ENCODE measurements around the gene TBX1.
"Not testable (repeated sequence)": the region's sequence is repeated elsewhere in the genome, so short reads cannot be mapped to it uniquely, and the experiment has no call there.

DNA sequence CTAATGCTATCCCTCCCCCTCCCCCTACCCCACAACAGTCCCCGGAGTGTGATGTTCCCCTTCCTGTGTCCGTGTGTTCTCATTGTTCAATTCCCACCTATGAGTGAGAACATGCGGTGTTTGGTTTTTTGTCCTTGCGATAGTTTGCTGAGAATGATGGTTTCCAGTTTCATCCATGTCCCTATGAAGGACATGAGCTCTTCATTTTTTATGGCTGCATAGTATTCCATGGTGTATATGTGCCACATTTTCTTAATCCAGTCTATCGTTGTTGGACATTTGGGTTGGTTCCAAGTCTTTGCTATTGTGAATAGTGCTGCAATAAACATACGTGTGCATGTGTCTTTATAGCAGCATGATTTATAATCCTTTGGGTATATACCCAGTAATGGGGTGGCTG, 16.6 kb downstream of the TBX1 start:
- TF ChIP-seq, protein P1, sequence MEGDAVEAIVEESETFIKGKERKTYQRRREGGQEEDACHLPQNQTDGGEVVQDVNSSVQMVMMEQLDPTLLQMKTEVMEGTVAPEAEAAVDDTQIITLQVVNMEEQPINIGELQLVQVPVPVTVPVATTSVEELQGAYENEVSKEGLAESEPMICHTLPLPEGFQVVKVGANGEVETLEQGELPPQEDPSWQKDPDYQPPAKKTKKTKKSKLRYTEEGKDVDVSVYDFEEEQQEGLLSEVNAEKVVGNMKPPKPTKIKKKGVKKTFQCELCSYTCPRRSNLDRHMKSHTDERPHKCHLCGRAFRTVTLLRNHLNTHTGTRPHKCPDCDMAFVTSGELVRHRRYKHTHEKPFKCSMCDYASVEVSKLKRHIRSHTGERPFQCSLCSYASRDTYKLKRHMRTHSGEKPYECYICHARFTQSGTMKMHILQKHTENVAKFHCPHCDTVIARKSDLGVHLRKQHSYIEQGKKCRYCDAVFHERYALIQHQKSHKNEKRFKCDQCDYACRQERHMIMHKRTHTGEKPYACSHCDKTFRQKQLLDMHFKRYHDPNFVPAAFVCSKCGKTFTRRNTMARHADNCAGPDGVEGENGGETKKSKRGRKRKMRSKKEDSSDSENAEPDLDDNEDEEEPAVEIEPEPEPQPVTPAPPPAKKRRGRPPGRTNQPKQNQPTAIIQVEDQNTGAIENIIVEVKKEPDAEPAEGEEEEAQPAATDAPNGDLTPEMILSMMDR (conservative IDR thresholded peaks at IDR 0.05) = not testable (repeated sequence)
- not testable (repeated sequence) for TF ChIP-seq ZFX (IDR thresholded peaks at IDR 0.05)
